Right lobe of liver (tissue), 6 donors: Measurements from ENCODE around the gene DENND1B. TPM values are rescaled to one million over a fixed set of nuclear protein-coding genes. Genes with fewer than 3 reads are reported as not detected.
"Not testable (repeated sequence)": the region's sequence is repeated elsewhere in the genome, so short reads cannot be mapped to it uniquely, and the experiment has no call there.

Source experiments
- ATAC-seq, 4 donors: fragments of 200-7000 bp; cut with Tn5 transposase; one replicate each; pipeline ENCODE4 v1.9.1; 2020; ENCODE audit warnings: mild to moderate bottlenecking in 4 of 4, moderate library complexity in 4 of 4
- DNase-seq, 3 donors: peaks; one replicate each; pipeline ENCODE4 v3.0.0-alpha.2; 2020
- H3K27ac ChIP-seq, 3 donors: fragments of 200-600 bp; one replicate each; pipeline ENCODE4 v1.8.0; 2022
- H3K27me3 ChIP-seq, 2 donors: fragments of 200-600 bp; one replicate each; pipeline ENCODE4 v1.8.0; 2022
- H3K36me3 ChIP-seq, 4 donors: fragments of 200-600 bp; sonication (generic) in 1 of 4; one replicate each; pipeline versions ENCODE4 v1.5.1 to v1.8.0; 2017 to 2022; ENCODE audit warnings: control low read depth in 1 of 4
- H3K4me1 ChIP-seq, 4 donors: fragments of 200-600 bp; sonication (generic) in 1 of 4; one replicate each; pipeline versions ENCODE4 v1.5.1 to v1.8.0; 2017 to 2022; ENCODE audit warnings: control low read depth in 1 of 4
- H3K4me3 ChIP-seq, 3 donors: fragments of 200-600 bp; one replicate each; pipeline ENCODE4 v1.8.0; 2022
- H3K9me3 ChIP-seq, 4 donors: fragments of 200-600 bp; sonication (generic) in 1 of 4; one replicate each; pipeline versions ENCODE4 v1.5.1 to v1.8.0; 2017 to 2022; ENCODE audit warnings: control low read depth in 1 of 4
- CTCF ChIP-seq, 4 donors: fragments of 200-600 bp in 3 of 4; fragments of 450-650 bp in 1 of 4; IDR thresholded peaks; one replicate each; pipeline versions ENCODE4 v1.5.1 to v1.8.0; 2016 to 2022; ENCODE audit warnings: antibody characterized with exemption in 4 of 4, mild to moderate bottlenecking in 2 of 4
- POLR2A ChIP-seq: fragments of 450-650 bp; IDR thresholded peaks from one replicate; pipeline ENCODE4 v1.6.1; 2017; ENCODE audit warnings: antibody characterized with exemption, mild to moderate bottlenecking
- WGBS: methylation state at CpG from one replicate; pipeline ENCODE4 v1.1.6; 2018; ENCODE audit warnings: low coverage, low lambda C conversion rate; ENCODE audit not compliant: insufficient coverage; ENCODE audit errors: missing lambda C conversion rate; 5-methylcytosine and 5-hydroxymethylcytosine counted together
- intact Hi-C, 2 donors: fragments of 100-400 bp; cut with DNase I; formaldehyde crosslinking; loops; one replicate each; pipeline versions ENCODE4 v1.11.2 to v1.14.1; 2022
- total RNA-seq, 6 experiments: library from RNA; depleted of rRNA in 2 of 6; stranded (reverse); fragments of >200 nt in 2 of 6; fragmentation: NEBNext Ultra II Directional in 3 of 6; extraction: Animal tissue kit (Norgen Biotek cat#: 25700) in 3 of 6; gene quantifications; one replicate each; pipeline versions ENCODE4 v1.1.0 to v1.2.4, GENCODE V29; 2016 to 2023
- donor health status: DM: no; HTN: yes; CAD: no.
- donor health status: DM: no; HTN: no; CAD: no.
- donor health status: DM: no; HTN: no; CAD: no.
- donor health status: DM: no; HTN: yes; CAD: no.
- donor health status: DM: no; HTN: yes; CAD: no.

Gene DENND1B
- total RNA-seq, 6 experiments from 2014 or later, result 6.4 to 8.9 (median 7.3) TPM

- Histone ChIP-seq H3K4me1 (peaks cover 0 to 6% (median 0%) of the 10 kb centered on the region in 4 donors), H3K9me3 (no peaks in the 10 kb centered on the region), H3K4me3 (no peak overlapping the region), H3K27me3 (no peaks in the 10 kb centered on the region), H3K36me3 (no peaks in the 10 kb centered on the region), H3K27ac (no peak overlapping the region)
- 89% methylated on average over 2 of the region's 2 CpGs for WGBS
- no peak for DNase-seq
- TF ChIP-seq POLR2A, result no peak
- TF ChIP-seq CTCF (IDR thresholded peaks at IDR 0.05), result no peak
- intact Hi-C loops, result no loop called here
- no peak for ATAC-seq
These were observed 184.6 kb downstream of the DENND1B start for GRCh38 chr1:197590687-197591086.

- Histone ChIP-seq H3K4me3 (no peak overlapping the region), H3K27me3 (no peaks in the 10 kb centered on the region), H3K36me3 (peaks cover 0 to 7% (median 0%) of the 10 kb centered on the region in 4 donors), H3K4me1 (peaks cover 0 to 8% (median 0%) of the 10 kb centered on the region in 4 donors), H3K9me3 (no peaks in the 10 kb centered on the region), H3K27ac (no peak overlapping the region)
- DNase-seq, result no peak
- intact Hi-C loops, result no loop called here
- ATAC-seq, result no peak
- 25% methylated on average over 1 of the region's 1 CpG for WGBS
- TF ChIP-seq CTCF (IDR thresholded peaks at IDR 0.05), result no peak
- TF ChIP-seq POLR2A, result no peak
These were observed 189.5 kb downstream of the DENND1B start for GRCh38 chr1:197585809-197586208.

GRCh38 chr1:197577580-197577979 is 197.7 kb downstream of the DENND1B start:
- no peaks in the 10 kb centered on the region for H3K4me1 ChIP-seq
- intact Hi-C loops, result no loop called here
- no peak for TF ChIP-seq POLR2A
- TF ChIP-seq CTCF (IDR thresholded peaks at IDR 0.05), result no peak
- no peak overlapping the region for H3K27ac ChIP-seq
- peaks cover 0 to 7% (median 0%) of the 10 kb centered on the region in 4 donors for H3K36me3 ChIP-seq
- H3K27me3 ChIP-seq, result no peaks in the 10 kb centered on the region
- DNase-seq, result no peak
- 100% methylated on average over 2 of the region's 2 CpGs for WGBS
- no peak overlapping the region for H3K4me3 ChIP-seq
- no peak for ATAC-seq
- no peaks in the 10 kb centered on the region for H3K9me3 ChIP-seq

- H3K4me1 ChIP-seq, DNase-seq, H3K36me3 ChIP-seq, H3K9me3 ChIP-seq, H3K27me3 ChIP-seq, intact Hi-C loops, ATAC-seq, H3K4me3 ChIP-seq, H3K27ac ChIP-seq: not testable (repeated sequence)
- WGBS, result 93% methylated on average over 4 of the region's 4 CpGs
These were observed 199.7 kb downstream of the DENND1B start for GRCh38 chr1:197575531-197575930.

GRCh38 chr1:197572169-197572568 is 203.1 kb downstream of the DENND1B start:
- TF ChIP-seq CTCF (IDR thresholded peaks at IDR 0.05), result no peak
- no peak for TF ChIP-seq POLR2A
- Histone ChIP-seq H3K4me3 (no peak overlapping the region), H3K27me3 (no peaks in the 10 kb centered on the region), H3K27ac (no peak overlapping the region), H3K9me3 (peaks cover 0 to 4% (median 1%) of the 10 kb centered on the region in 4 donors), H3K4me1 (no peaks in the 10 kb centered on the region), H3K36me3 (no peaks in the 10 kb centered on the region)
- no peak for ATAC-seq
- WGBS, result 83% methylated on average over 5 of the region's 10 CpGs
- intact Hi-C loops, result no loop called here
- no peak for DNase-seq
